Diencephalon (tissue), 1 donor: ENCODE data around the gene CSAG1. TPM values are rescaled to one million over a fixed set of nuclear protein-coding genes. Genes with fewer than 3 reads are reported as not detected.

ENCODE experiments used
- total RNA-seq: library from RNA; depleted of rRNA; stranded (reverse); fragments of >200 nt; gene quantifications from one replicate; pipeline ENCODE4 v1.2.3, GENCODE V29; 2014

CSAG1 gene, protein sequence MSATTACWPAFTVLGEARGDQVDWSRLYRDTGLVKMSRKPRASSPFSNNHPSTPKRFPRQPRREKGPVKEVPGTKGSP
- not detected for total RNA-seq

DNA sequence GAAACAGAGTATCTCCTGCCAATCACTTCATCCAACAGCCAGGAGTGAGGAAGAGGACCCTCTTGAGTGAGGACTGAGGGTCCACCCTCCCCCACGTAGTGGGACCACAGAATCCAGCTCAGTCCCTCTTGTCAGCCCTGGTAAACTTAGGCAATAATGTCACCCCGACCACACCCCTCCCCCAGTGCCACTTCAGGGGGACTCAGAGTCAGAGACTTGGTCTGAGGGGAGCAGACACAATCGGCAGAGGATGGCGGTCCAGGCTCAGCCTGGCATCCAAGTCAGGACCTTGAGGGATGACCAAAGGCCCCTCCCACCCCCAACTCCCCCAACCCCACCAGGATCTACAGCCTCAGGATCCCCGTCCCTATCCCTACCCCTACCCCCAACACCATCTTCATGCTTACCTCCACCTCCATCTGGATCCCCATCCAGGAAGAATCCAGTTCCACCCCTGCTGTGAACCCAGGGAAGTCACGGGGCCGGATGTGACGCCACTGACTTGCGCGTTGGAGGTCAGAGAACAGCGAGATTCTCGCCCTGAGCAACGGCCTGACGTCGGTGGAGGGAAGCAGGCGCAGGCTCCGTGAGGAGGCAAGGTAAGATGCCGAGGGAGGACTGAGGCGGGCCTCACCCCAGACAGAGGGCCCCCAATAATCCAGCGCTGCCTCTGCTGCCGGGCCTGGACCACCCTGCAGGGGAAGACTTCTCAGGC, at the start of gene CSAG1, which contains the start of gene MAGEA12:
TSS of gene CSAG1 (minus strand) at position 461 of the 715 bp plus-strand sequence. CDS start 1,261 bp downstream, outside the sequence.
TSS of gene MAGEA12 (plus strand) at position 497 of the 715 bp plus-strand sequence. CDS start 2,405 bp downstream, outside the sequence.

DNA sequence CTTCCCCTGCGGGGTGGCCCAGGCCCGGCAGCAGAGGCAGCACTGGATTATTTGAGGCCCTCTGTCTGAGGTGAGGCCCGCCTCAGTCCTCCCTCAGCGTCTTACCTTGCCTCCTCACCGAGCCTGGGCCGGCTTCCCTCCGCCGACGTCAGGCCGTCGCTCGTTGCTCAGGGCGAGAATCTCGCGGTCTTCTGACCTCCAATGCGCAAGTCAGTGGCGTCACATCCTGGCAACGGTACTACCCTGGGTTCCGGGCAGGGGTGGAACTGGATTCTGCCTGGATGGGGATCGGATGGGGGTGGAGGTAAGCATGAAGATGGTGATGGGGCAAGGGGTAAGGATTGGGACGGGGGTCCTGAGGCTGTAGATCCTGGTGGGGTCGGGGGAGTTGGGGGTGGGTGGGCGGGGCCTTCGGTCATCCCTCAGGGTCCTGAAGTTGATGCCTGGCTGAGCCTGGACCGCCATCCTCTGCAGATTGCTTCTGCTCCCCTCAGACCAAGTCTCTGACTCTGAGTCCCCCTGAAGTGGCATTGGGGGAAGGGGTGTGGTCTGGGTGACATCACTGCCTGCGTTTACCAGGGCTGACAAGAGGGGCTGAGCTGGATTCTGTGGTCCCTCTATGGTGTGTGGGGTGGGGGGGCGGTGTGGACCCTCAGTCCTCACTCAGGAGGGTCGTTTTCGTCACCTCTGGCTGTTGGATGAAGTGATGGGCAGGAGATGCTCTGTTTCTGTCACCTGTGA, 36.2 kb upstream of the CSAG1 start, which contains the start of gene MAGEA6:
TSS of gene MAGEA6 (minus strand) at position 141 of the 741 bp plus-strand sequence. CDS start 2,039 bp downstream, outside the sequence.

DNA sequence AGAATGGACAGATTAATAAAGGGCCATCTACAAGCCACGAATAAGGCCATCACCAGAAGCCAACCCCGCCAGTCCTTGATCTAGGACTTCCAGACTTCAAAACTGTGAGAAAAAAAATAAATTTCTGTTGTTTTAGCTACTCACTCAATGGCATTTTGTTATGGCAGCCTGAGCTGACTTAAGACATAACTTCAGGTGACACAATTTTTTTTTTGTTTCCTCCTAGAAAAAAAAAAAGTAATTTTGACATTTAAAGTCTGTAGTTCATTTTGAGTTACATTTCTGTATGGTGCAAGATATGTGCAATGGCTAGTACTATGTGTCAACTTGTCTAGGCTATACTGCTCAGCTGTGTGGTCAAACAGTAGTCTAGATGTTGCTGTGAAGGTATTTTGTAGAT, 25.4 kb upstream of the CSAG1 start, which contains the start of gene CSAG3:
TSS of gene CSAG3 (plus strand) at position 301 of the 400 bp plus-strand sequence.

GRCh38 chrX:152753686-152754650, 20.4 kb upstream of the CSAG1 start, which contains the start of gene MAGEA2:
TSS of gene MAGEA2 (minus strand) at chrX:152753842. CDS start at chrX:152751363, 2,479 bp downstream.

GRCh38 chrX:152713815-152714787, 19.4 kb downstream of the CSAG1 start, which contains the start of gene MAGEA2B:
TSS of gene MAGEA2B (plus strand) at chrX:152714628. CDS start at chrX:152717107, 2,479 bp downstream.

DNA sequence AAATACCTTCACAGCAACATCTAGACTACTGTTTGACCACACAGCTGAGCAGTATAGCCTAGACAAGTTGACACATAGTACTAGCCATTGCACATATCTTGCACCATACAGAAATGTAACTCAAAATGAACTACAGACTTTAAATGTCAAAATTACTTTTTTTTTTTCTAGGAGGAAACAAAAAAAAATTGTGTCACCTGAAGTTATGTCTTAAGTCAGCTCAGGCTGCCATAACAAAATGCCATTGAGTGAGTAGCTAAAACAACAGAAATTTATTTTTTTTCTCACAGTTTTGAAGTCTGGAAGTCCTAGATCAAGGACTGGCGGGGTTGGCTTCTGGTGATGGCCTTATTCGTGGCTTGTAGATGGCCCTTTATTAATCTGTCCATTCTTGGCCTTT, 24.3 kb downstream of the CSAG1 start, which contains the start of gene CSAG2:
TSS of gene CSAG2 (minus strand) at position 101 of the 400 bp plus-strand sequence. CDS start 161 bp downstream, outside the sequence.

GRCh38 chrX:152697952-152698931, 35.3 kb downstream of the CSAG1 start, which contains the start of gene MAGEA3:
TSS of gene MAGEA3 (plus strand) at chrX:152698794. CDS start at chrX:152700833, 2,039 bp downstream.

Other genes starting within 250 kb of the CSAG1 start
- 5.8 TPM for gene GABRQ, start 95.8 kb downstream of the CSAG1 start, total RNA-seq
- not detected for gene MAGEA3, start 34.9 kb downstream of the CSAG1 start, total RNA-seq
- gene CSAG2, start 24.4 kb downstream of the CSAG1 start, total RNA-seq, result not detected
- gene MAGEA2B, start 19.1 kb downstream of the CSAG1 start, total RNA-seq, result not detected
- not detected for gene MAGEA12, start within 50 bp of the CSAG1 start, total RNA-seq
- gene MAGEA2, start 20.1 kb upstream of the CSAG1 start, total RNA-seq, result not detected
- not detected for gene CSAG3, start 25.5 kb upstream of the CSAG1 start, total RNA-seq
- not detected for gene MAGEA6, start 36.0 kb upstream of the CSAG1 start, total RNA-seq
- gene CETN2, start 97.0 kb upstream of the CSAG1 start, total RNA-seq, result 92.0 TPM
- 36.2 TPM for gene NSDHL, start 97.3 kb upstream of the CSAG1 start, total RNA-seq
- gene ZNF185, start 164.3 kb upstream of the CSAG1 start, total RNA-seq, result 3.7 TPM